Fibroblast of skin of left quadriceps (primary cell): ENCODE data around the gene PALD1.

Source experiments
- DNase-seq, 2 experiments: peaks; one replicate each; pipeline ENCODE4 v3.0.0-alpha.2; 2013; ENCODE audit warnings: low read depth in 2 of 2

PALD1 gene

GRCh38 chr10:70457759-70458305 is 20.7 kb upstream of the PALD1 start:
- no peak for DNase-seq

- DNase-seq: no peak
Observed at GRCh38 chr10:70458329-70459060, 20.1 kb upstream of the PALD1 start.

DNA sequence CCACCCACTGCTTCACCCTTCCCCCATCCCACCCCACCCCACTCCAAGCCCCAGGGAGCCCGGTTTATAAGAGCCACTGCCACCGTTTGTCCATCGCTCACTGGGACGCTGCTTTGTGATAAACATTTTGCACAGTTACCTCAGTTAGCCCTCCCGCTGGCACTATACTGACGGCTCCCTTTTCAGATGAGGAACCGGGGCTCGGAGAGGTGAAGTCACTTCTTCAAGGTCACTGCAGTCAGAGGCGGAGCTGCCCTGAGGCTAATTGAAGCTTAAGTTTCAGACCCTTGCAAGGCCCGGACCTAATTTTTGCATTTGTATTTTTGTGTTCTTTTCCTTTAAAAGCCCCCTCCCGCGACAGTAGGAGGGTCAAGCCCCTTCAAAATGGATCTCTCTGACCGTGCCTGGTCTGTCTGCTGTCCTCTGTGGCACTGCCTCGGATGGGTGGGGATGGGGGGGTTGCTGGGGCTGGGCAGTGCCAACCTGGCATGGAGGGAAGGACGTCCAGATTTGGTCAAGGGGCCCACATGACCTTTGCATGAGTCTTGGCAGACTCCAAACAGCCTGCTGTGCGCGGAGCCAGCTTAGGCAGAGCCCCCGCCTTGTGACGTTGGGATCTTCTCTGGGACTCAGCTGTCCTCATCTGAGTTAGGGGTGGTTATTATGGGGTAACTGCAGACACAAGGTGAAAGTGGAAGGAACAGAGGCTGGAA is 19.4 kb upstream of the PALD1 start:
- no peak for DNase-seq

DNA sequence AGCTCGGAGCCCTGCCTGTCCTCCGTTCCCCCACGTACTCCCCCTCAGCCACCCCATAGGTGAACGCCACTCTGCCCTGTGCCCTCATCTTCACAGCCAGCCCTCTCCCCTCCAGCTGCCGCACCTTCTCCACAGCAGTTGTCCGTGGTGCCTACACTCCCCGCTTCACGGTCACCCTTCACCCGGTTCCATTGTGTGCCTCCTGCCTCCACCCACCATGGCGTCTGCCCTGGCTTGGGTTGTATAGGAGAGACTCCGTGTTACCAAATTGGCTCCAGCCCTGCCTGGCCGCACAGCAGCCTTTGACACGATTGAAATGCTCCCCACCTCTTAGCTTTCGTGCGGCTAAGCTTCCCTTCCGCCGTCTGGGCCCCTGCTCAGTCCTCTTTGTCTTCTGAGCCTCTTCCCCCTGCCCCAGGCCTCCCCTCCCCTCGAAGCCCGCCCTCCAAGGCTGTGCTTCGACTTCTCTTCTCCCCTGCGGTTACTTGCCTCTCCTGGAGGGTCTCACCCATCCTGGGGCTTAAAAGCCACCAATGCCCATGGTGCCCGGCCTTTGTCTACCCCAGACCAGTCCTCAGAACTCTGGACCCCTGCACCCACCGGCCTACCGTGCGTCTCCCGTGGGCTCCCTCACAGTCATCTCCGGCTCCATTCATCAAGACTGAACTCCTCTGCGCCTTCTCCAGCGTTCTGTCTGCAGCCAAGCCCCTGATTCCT is 18.6 kb upstream of the PALD1 start:
- no peak for DNase-seq

DNA sequence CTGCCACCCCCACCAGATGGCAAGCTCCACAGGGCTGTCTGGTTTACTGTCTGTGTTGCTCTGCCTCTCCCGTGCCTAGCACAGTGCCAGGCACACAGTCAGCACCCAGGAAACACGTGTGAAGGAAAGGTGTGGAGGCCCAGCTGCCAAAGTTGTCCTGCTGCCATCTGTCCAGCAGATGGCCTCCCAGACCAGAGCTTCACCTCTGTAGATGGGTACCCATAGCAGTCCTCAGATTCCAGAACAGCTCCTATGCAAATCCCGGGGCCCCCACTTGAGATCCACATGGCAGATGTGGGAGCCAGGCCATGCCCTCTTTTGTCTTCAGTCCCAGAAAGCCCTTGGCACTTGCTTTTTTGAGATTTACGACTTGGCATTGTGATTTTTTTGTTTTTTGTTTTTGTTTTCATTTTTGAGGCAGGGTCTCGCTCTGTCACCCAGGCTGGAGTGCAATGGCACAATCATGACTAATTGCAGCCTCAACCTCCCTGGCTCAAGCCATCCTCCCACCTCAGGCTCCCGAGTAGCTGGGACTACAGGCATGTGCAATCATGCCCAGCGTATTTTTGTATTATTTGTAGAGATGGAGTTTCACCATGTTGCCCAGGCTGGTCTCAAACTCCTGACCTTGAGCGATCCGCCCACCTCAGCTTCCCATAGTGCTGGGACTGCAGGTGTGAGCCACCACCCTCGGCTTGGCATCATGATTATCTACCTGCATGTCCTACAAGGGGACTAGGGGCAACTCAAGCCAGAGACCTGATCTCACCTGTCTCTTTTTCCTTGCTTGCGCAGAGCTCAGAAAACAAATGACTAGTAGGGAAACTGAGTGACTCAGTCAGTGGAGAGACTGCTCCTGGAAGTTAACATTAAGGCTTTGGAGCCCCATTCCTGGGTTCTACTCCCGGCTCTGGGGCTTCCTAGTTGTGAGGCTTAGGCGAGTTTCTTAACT is 16.9 kb upstream of the PALD1 start:
- peak in 1 of 2 experiments; percentile 5 for DNase-seq

DNA sequence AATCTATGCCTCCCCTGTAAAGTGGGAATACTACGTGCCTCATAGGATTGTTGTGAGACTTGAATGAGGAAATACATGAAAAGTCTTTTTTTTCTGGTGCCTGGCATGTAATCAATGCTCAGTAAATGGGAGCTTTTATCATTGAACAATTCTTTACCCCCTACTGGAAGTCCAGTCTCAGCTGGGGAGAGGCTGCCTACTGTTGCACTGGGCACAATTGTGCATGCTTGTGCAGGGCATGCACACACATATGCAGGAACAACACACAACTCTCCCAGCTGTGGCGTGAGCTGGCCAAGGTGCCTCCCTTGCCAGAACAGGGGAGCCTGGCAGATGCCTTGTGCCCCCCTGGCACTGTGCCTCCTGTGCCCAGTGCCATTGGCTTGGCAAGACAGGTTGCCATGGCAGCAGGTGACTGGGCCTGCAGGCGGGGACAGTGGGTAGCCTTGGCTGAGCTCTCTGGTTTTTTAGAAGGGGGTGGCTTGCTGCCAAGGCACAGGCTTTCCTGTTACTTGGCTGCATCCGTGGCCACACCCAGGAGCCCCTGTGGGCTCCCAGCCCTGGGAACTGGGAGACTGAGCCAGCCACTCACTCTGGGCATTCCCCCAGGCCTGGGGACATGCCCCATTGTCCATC is 16.1 kb upstream of the PALD1 start:
- no peak for DNase-seq

- no peak for DNase-seq
Observed at GRCh38 chr10:70465278-70465677, 13.3 kb upstream of the PALD1 start.

GRCh38 chr10:70465832-70466231 is 12.7 kb upstream of the PALD1 start:
- no peak for DNase-seq

DNA sequence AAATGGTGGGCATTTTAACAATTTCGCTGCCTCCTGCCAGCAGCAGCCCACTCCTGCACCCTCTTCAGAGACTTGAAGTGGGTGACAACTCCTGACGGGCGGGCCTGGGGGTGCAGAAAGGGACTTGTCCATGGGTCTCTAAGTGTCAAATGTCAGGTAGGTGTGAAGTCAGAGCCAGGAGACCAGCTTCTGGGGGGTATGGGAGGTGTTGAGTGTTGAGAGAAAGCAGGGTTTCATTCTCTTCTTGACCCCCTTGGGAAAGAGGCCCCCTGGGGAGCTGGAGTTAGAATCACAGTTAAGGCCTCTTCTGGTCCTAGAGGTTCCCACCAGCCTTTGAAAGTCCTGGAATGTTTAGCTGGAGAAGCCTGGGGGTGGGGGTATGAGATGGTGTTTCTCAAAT is 11.6 kb upstream of the PALD1 start:
- DNase-seq: no peak

- DNase-seq: no peak
Observed at GRCh38 chr10:70472799-70473454, 5.6 kb upstream of the PALD1 start.

GRCh38 chr10:70474780-70475179 is 3.8 kb upstream of the PALD1 start:
- no peak for DNase-seq

DNA sequence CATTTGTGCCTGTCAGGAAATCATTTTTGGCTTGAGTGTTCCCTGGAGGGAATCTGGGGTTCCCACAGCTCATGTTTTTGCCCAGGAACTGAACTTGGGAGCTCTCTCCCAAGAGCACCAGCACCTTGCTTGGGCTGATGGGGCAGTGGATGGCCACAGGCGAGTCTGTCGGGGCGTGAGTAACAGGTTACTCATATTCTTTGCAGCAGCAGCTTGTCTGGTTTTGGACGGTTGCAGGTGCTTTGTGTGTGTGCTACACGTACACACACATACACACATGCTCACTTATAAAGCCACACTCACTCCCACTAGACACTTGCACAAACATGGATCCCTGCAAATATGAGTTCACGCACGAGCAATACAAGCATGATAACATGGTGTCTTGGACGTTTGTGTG is 2.9 kb upstream of the PALD1 start:
- DNase-seq: no peak

GRCh38 chr10:70476249-70477035 is 2.1 kb upstream of the PALD1 start:
- no peak for DNase-seq

DNA sequence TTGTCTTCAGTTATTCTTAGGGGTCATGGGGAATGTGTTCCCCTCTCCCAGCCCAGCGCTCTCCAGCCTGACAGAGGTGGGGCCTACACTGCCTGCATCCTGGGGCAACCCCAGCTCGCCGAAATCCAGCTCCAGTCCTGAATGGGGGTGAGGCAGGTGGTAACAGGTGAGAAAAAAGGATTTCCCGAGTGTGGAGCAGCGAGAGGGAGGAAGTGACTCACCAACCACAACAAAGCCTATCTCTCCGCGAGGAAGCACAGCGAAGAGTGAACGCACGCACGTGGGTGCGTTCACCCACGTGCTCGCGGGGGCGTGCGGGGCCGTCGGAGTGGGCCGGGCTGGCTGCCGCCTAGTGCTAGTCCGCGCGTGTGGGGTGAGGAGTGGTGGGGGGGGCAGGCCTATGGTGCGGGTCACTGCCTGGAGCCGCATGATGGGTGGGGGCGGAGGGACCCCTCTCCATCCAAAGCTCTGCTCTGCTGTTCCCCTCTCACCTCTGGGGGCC is 855 bp upstream of the PALD1 start:
- DNase-seq: no peak

DNA sequence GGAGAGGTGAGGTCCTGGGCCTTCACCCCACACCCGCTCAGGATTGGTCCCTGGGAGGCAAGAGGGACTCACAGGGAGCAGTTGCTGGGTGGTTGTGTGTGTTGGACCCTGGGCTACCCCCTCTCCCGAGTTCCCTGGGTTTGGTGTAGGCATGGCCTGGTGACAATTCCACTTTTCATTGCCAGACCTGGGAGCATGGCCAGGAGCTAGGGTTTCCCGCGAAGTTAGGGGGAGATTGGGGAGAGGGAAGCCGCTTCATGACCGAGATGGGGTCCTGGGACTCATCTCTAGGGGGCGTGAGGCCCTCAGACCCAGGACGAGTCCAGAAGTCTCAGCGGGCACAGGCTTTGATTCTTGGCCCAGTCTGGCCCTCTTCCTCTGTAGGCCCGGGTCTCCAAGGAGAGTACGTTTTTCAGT is 606 bp downstream of the PALD1 start:
- DNase-seq: no peak

DNA sequence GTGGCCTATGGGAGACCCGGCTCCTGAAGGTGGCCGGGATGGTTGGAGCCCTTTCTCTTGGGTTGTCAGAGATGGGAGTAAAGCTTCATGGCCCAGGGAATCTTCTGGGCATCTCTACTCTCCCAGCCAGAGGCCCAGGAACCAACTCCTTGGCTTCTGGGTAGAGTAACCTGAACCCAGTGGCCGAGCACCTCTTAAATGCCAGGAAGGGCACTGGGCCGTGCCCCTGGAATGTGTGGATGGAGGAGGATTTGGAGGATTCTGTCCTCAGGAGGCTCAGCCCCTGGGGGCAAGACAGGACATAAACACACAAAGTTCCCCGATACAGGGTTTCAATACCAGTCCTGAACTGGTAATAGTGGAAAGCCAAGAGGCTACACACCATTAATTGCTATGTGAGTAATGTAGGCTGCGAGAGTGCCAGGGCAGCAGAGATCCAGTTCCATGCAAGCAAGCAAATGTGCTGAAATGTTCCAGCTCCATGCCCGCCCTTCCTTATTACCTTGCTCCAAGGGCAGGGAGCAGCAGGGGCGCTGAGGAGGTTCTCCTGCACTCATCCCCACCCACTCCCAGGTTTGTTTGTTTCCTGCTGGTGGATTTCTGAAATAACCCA is 1.2 kb downstream of the PALD1 start:
- DNase-seq: no peak

DNA sequence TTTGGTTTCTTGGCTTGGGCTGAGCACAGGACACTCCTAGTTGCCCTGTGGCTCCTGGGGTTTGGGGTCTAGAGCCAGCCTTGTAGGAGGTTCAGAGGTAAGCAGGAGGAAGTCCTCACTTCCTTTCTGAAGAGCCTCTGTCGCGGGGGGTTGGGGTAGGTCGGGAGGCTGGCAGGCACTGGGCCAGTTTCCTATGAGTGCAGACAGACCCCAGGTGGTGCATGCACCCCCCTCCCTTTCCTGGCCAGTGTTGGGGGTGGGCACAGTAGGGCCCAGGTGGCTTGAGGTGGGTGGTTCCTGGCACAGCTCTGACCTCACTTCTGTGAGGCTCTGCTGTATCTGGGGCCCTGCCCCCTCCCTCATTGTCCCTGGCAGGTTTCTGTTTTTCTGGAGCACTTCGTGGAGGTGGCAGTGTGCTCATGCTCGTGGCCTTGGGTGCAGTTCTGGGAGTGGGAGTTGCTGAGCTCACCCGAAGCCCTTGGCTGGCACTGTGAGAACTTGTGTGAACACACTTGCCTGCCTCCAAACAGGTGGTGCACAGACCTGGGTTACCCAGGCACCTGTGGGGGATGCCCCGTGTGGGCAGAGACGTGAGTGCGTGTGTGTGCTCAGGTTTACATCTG is 1.8 kb downstream of the PALD1 start:
- no peak for DNase-seq

- no peak for DNase-seq
Observed at GRCh38 chr10:70481105-70481504, 2.5 kb downstream of the PALD1 start.
